ENCODE results near the gene ULK3.

The ULK3 gene

DNA sequence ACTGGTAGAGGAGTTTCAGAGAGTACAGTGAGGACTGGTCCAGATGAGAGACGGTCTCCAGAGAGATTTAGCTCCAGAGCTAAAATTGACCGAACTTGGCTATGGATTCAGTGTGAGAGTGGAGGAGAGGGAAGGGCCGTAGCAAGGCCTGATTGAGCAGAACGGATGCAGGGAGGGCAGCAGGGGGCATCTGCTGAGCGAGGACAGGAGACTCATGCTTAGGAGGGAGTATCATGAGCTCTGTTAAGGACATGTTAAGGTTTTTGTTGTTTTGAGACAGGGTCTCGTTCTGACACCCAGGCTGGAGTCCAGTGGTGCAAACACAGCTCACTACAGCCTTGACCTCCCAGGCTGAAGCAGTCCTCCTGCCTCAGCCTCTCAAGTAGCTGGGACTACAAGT is 38.0 kb downstream of the ULK3 start:
- H3K9me3 ChIP-seq (ENCODE audit: insufficient read depth, low read length): no peaks in the 10 kb centered on the region
- TF ChIP-seq ZNF274 (IDR thresholded peaks at IDR 0.05; ENCODE audit: low read depth, low read length) (no peak), SUZ12 (IDR thresholded peaks at IDR 0.05; ENCODE audit: extremely low read depth, insufficient read depth, insufficient read length) (no peak), YY1 (IDR thresholded peaks at IDR 0.05; ENCODE audit: insufficient read depth, insufficient read length) (no peak)
- peaks cover 50% of the 10 kb centered on the region for H3K36me3 ChIP-seq (ENCODE audit: insufficient read depth, insufficient read length, low read length)
- peaks cover 23% of the 10 kb centered on the region for H3K4me1 ChIP-seq (ENCODE audit: insufficient read depth, insufficient read length)
- DNase-seq (ENCODE audit: low read depth, low spot score): no peak
- H3K27me3 ChIP-seq (ENCODE audit: insufficient read depth, insufficient read length): no peaks in the 10 kb centered on the region
- no peak overlapping the region for H3K9ac ChIP-seq (ENCODE audit: insufficient read length, low read depth)
- no peak overlapping the region for H3K4me3 ChIP-seq (ENCODE audit: insufficient read length, low read depth)

DNA sequence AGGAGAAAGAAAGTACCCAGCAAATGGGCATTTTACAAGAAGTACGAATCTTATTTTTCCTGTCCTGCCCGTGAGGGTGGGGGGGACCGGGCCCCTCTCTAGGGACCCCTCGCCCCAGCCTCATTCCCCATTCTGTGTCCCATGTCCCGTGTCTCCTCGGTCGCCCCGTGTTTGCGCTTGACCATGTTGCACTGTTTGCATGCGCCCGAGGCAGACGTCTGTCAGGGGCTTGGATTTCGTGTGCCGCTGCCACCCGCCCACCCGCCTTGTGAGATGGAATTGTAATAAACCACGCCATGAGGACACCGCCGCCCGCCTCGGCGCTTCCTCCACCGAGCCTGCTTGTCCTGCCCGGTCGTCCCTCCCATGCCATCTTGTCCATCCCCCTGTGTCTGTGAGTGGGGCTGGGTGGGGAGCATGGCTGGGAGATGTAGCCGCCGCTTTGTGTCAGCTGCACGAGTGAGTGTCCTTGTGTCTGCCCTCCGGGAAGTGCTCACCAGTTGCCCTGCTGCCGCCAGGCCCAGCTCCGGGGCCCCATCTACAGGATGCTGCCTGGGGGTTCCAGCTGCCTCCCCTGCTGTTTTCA is 40.0 kb downstream of the ULK3 start:
- H3K9me3 ChIP-seq (ENCODE audit: insufficient read depth, low read length): no peaks in the 10 kb centered on the region
- H3K27me3 ChIP-seq (ENCODE audit: insufficient read depth, insufficient read length): no peaks in the 10 kb centered on the region
- H3K4me3 ChIP-seq (ENCODE audit: insufficient read length, low read depth): no peak overlapping the region
- peaks cover 70% of the 10 kb centered on the region for H3K36me3 ChIP-seq (ENCODE audit: insufficient read depth, insufficient read length, low read length)
- no peak overlapping the region for H3K9ac ChIP-seq (ENCODE audit: insufficient read length, low read depth)
- no peak for DNase-seq (ENCODE audit: low read depth, low spot score)
- TF ChIP-seq ZNF274 (IDR thresholded peaks at IDR 0.05; ENCODE audit: low read depth, low read length) (no peak), YY1 (IDR thresholded peaks at IDR 0.05; ENCODE audit: insufficient read depth, insufficient read length) (no peak), SUZ12 (IDR thresholded peaks at IDR 0.05; ENCODE audit: extremely low read depth, insufficient read depth, insufficient read length) (no peak)
- peaks cover 18% of the 10 kb centered on the region for H3K4me1 ChIP-seq (ENCODE audit: insufficient read depth, insufficient read length)

DNA sequence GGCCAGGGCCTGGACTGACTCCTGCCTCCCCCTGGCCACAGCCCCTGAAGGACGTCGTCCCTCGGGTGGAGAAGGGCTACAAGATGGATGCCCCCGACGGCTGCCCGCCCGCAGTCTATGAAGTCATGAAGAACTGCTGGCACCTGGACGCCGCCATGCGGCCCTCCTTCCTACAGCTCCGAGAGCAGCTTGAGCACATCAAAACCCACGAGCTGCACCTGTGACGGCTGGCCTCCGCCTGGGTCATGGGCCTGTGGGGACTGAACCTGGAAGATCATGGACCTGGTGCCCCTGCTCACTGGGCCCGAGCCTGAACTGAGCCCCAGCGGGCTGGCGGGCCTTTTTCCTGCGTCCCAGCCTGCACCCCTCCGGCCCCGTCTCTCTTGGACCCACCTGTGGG is 40.7 kb downstream of the ULK3 start:
- no peak overlapping the region for H3K4me3 ChIP-seq (ENCODE audit: insufficient read length, low read depth)
- no peaks in the 10 kb centered on the region for H3K27me3 ChIP-seq (ENCODE audit: insufficient read depth, insufficient read length)
- no peak overlapping the region for H3K9ac ChIP-seq (ENCODE audit: insufficient read length, low read depth)
- H3K36me3 ChIP-seq (ENCODE audit: insufficient read depth, insufficient read length, low read length): peaks cover 75% of the 10 kb centered on the region
- H3K4me1 ChIP-seq (ENCODE audit: insufficient read depth, insufficient read length): peaks cover 18% of the 10 kb centered on the region
- TF ChIP-seq ZNF274 (IDR thresholded peaks at IDR 0.05; ENCODE audit: low read depth, low read length) (no peak), YY1 (IDR thresholded peaks at IDR 0.05; ENCODE audit: insufficient read depth, insufficient read length) (no peak), SUZ12 (IDR thresholded peaks at IDR 0.05; ENCODE audit: extremely low read depth, insufficient read depth, insufficient read length) (no peak)
- no peak for DNase-seq (ENCODE audit: low read depth, low spot score)
- no peaks in the 10 kb centered on the region for H3K9me3 ChIP-seq (ENCODE audit: insufficient read depth, low read length)

GRCh38 chr15:74801311-74801997 is 41.5 kb downstream of the ULK3 start:
- H3K9ac ChIP-seq (ENCODE audit: insufficient read length, low read depth): no peak overlapping the region
- no peaks in the 10 kb centered on the region for H3K9me3 ChIP-seq (ENCODE audit: insufficient read depth, low read length)
- TF ChIP-seq YY1 (IDR thresholded peaks at IDR 0.05; ENCODE audit: insufficient read depth, insufficient read length) (no peak), ZNF274 (IDR thresholded peaks at IDR 0.05; ENCODE audit: low read depth, low read length) (no peak), SUZ12 (IDR thresholded peaks at IDR 0.05; ENCODE audit: extremely low read depth, insufficient read depth, insufficient read length) (no peak)
- H3K27me3 ChIP-seq (ENCODE audit: insufficient read depth, insufficient read length): no peaks in the 10 kb centered on the region
- H3K4me1 ChIP-seq (ENCODE audit: insufficient read depth, insufficient read length): peaks cover 18% of the 10 kb centered on the region
- DNase-seq (ENCODE audit: low read depth, low spot score): no peak
- peaks cover 75% of the 10 kb centered on the region for H3K36me3 ChIP-seq (ENCODE audit: insufficient read depth, insufficient read length, low read length)
- no peak overlapping the region for H3K4me3 ChIP-seq (ENCODE audit: insufficient read length, low read depth)

- Histone ChIP-seq H3K9me3 (ENCODE audit: insufficient read depth, low read length) (no peaks in the 10 kb centered on the region), H3K27me3 (ENCODE audit: insufficient read depth, insufficient read length) (no peaks in the 10 kb centered on the region), H3K4me3 (ENCODE audit: insufficient read length, low read depth) (no peak overlapping the region), H3K9ac (ENCODE audit: insufficient read length, low read depth) (peak overlapping the region; percentile 6), H3K36me3 (ENCODE audit: insufficient read depth, insufficient read length, low read length) (peaks cover 81% of the 10 kb centered on the region), H3K4me1 (ENCODE audit: insufficient read depth, insufficient read length) (peaks cover 18% of the 10 kb centered on the region)
- no peak for TF ChIP-seq YY1 (IDR thresholded peaks at IDR 0.05; ENCODE audit: insufficient read depth, insufficient read length)
- no peak for TF ChIP-seq ZNF274 (IDR thresholded peaks at IDR 0.05; ENCODE audit: low read depth, low read length)
- no peak for TF ChIP-seq SUZ12 (IDR thresholded peaks at IDR 0.05; ENCODE audit: extremely low read depth, insufficient read depth, insufficient read length)
- DNase-seq (ENCODE audit: low read depth, low spot score): no peak
These were observed 42.3 kb downstream of the ULK3 start for GRCh38 chr15:74800559-74801094.

GRCh38 chr15:74799856-74800558 is 42.9 kb downstream of the ULK3 start:
- H3K36me3 ChIP-seq (ENCODE audit: insufficient read depth, insufficient read length, low read length): peaks cover 83% of the 10 kb centered on the region
- H3K4me3 ChIP-seq (ENCODE audit: insufficient read length, low read depth): no peak overlapping the region
- no peaks in the 10 kb centered on the region for H3K27me3 ChIP-seq (ENCODE audit: insufficient read depth, insufficient read length)
- no peaks in the 10 kb centered on the region for H3K9me3 ChIP-seq (ENCODE audit: insufficient read depth, low read length)
- peak overlapping the region; percentile 16 for H3K9ac ChIP-seq (ENCODE audit: insufficient read length, low read depth)
- peaks cover 19% of the 10 kb centered on the region for H3K4me1 ChIP-seq (ENCODE audit: insufficient read depth, insufficient read length)
- no peak for DNase-seq (ENCODE audit: low read depth, low spot score)
- no peak for TF ChIP-seq YY1 (IDR thresholded peaks at IDR 0.05; ENCODE audit: insufficient read depth, insufficient read length)
- no peak for TF ChIP-seq SUZ12 (IDR thresholded peaks at IDR 0.05; ENCODE audit: extremely low read depth, insufficient read depth, insufficient read length)
